Breast epithelium (tissue), 3 donors: ENCODE data around the gene TBXAS1.

Experiments used
- CTCF ChIP-seq, 3 donors: fragments of 450-650 bp; IDR thresholded peaks; one replicate each; pipeline ENCODE4 v1.5.1; 2016 to 2017; ENCODE audit warnings: antibody characterized with exemption in 3 of 3, mild to moderate bottlenecking in 3 of 3, moderate library complexity in 3 of 3
- POLR2A ChIP-seq: fragments of 450-650 bp; IDR thresholded peaks from one replicate; pipeline ENCODE4 v1.6.1; 2016; ENCODE audit warnings: antibody characterized with exemption, mild to moderate bottlenecking, moderate library complexity

GRCh38 chr7:139958599-139959284 lies 129.7 kb downstream of the TBXAS1 start:
- TF ChIP-seq CTCF (IDR thresholded peaks at IDR 0.05) (no peak), POLR2A (no peak)
